ENCODE data around the gene LMOD1. TPM values are rescaled to one million over a fixed set of nuclear protein-coding genes. Genes with fewer than 3 reads are reported as not detected.
"Not testable (repeated sequence)": the region's sequence is repeated elsewhere in the genome, so short reads cannot be mapped to it uniquely, and the experiment has no call there.

LMOD1 gene
- polyA plus RNA-seq, 3 donors = not detected

DNA sequence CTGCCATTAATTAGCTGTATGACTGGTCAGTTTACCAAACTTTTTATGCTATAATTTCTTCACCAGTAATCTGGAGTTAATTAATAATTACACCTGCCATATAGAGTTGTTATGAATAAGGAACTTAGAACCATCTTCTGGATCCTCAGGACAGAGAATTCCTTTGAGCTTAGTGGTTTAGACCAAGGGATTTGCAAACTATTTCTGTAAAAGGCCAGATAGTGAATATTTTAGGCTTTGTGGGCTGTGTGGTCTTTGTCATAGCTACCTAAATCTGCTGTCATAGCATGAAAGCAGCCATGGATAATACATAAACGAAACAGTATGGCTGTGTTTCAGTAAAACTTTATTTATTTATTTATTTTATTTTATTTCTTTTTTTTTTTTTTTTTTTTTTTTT is 17.9 kb upstream of the LMOD1 start:
- WGBS (ENCODE audit: insufficient coverage) = no CpG with 5 or more reads among the region's 1 CpG
- intact Hi-C loops (cut with micrococcal nuclease) = loop anchor here in 1 of 2 donors (5.0 kb wide), 1 partner anchor 72 kb away; no protein-coding TSS in a partner anchor
- no peak for DNase-seq
- Histone ChIP-seq H3K36me3 (replicated peaks in 1 of 2; ENCODE audit: control insufficient read depth in 1 of 2, insufficient read depth in 2 of 2, low read length in 2 of 2) (peaks cover 73 to 90% of the 10 kb centered on the region in 2 donors), H4K20me1 (ENCODE audit: insufficient read depth, low read length) (peaks cover 9% of the 10 kb centered on the region), H3K27ac (ENCODE audit: low read depth in 1 of 2, low read length in 2 of 2) (no peak overlapping the region), H3K27me3 (ENCODE audit: control insufficient read depth in 2 of 2, insufficient read depth in 2 of 2, low read length in 2 of 2) (no peaks in the 10 kb centered on the region), H3K4me2 (replicated peaks; ENCODE audit: extremely low read depth, low read length, poor library complexity, severe bottlenecking) (no peak overlapping the region), H3K79me2 (ENCODE audit: insufficient read depth, low read length) (peaks cover 5% of the 10 kb centered on the region), H3K9me3 (replicated peaks in 1 of 2; ENCODE audit: control insufficient read depth in 1 of 2, insufficient read depth in 1 of 2, low read length in 2 of 2) (no peaks in the 10 kb centered on the region), H2AFZ (ENCODE audit: insufficient read depth, low read depth, low read length, poor library complexity, severe bottlenecking) (no peak overlapping the region), H3K4me3 (replicated peaks in 1 of 3; ENCODE audit: low read depth in 2 of 3, low read length in 3 of 3) (no peak overlapping the region), H3K4me1 (ENCODE audit: control insufficient read depth in 1 of 2, insufficient read depth in 2 of 2, low read length in 2 of 2) (no peaks in the 10 kb centered on the region), H3K9ac (ENCODE audit: insufficient read depth, low read length, poor library complexity, severe bottlenecking) (no peak overlapping the region)
- no peaks in the 10 kb centered on the region for H3K27me3 Mint-ChIP-seq (ENCODE audit: low read depth in 3 of 3)
- no peak overlapping the region for H3K4me3 Mint-ChIP-seq
- H3K4me1 Mint-ChIP-seq = no peaks in the 10 kb centered on the region
- TF ChIP-seq, protein P1, sequence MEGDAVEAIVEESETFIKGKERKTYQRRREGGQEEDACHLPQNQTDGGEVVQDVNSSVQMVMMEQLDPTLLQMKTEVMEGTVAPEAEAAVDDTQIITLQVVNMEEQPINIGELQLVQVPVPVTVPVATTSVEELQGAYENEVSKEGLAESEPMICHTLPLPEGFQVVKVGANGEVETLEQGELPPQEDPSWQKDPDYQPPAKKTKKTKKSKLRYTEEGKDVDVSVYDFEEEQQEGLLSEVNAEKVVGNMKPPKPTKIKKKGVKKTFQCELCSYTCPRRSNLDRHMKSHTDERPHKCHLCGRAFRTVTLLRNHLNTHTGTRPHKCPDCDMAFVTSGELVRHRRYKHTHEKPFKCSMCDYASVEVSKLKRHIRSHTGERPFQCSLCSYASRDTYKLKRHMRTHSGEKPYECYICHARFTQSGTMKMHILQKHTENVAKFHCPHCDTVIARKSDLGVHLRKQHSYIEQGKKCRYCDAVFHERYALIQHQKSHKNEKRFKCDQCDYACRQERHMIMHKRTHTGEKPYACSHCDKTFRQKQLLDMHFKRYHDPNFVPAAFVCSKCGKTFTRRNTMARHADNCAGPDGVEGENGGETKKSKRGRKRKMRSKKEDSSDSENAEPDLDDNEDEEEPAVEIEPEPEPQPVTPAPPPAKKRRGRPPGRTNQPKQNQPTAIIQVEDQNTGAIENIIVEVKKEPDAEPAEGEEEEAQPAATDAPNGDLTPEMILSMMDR (IDR thresholded peaks at IDR 0.05) = no peak
- H3K36me3 Mint-ChIP-seq = peaks cover 66 to 90% of the 10 kb centered on the region in 2 donors
- H3K9me3 Mint-ChIP-seq = no peaks in the 10 kb centered on the region
- H3K27ac Mint-ChIP-seq = no peak overlapping the region

DNA sequence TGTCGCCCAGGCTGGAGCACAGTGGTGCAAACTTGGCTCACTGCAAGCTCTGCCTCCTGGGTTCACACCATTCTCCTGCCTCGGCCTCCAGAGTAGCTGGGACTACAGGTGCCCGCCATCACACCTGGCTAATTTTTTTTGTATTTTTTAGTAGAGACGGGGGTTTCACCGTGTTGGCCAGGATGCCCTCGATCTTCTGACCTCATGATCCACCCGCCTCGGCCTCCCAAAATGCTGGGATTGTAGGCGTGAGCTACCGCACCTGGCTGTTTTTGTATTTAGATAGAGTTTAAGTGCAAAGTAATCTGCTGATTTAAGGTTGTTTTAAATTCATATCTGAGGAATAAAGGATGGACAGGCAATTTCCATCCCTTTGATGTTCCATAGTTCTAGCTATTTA is 16.0 kb upstream of the LMOD1 start:
- not testable (repeated sequence) for H3K4me3 Mint-ChIP-seq; H3K4me2 ChIP-seq (replicated peaks; ENCODE audit: extremely low read depth, low read length, poor library complexity, severe bottlenecking); DNase-seq; H3K9me3 Mint-ChIP-seq; H3K4me1 Mint-ChIP-seq; H3K4me1 ChIP-seq (ENCODE audit: control insufficient read depth in 1 of 2, insufficient read depth in 2 of 2, low read length in 2 of 2); H3K27ac Mint-ChIP-seq; H3K9ac ChIP-seq (ENCODE audit: insufficient read depth, low read length, poor library complexity, severe bottlenecking); H2AFZ ChIP-seq (ENCODE audit: insufficient read depth, low read depth, low read length, poor library complexity, severe bottlenecking); H4K20me1 ChIP-seq (ENCODE audit: insufficient read depth, low read length); H3K4me3 ChIP-seq (replicated peaks in 1 of 3; ENCODE audit: low read depth in 2 of 3, low read length in 3 of 3); H3K27me3 Mint-ChIP-seq (ENCODE audit: low read depth in 3 of 3); H3K27me3 ChIP-seq (ENCODE audit: control insufficient read depth in 2 of 2, insufficient read depth in 2 of 2, low read length in 2 of 2); H3K9me3 ChIP-seq (replicated peaks in 1 of 2; ENCODE audit: control insufficient read depth in 1 of 2, insufficient read depth in 1 of 2, low read length in 2 of 2); H3K27ac ChIP-seq (ENCODE audit: low read depth in 1 of 2, low read length in 2 of 2)
- peaks cover 72 to 90% of the 10 kb centered on the region in 2 donors for H3K36me3 ChIP-seq (replicated peaks in 1 of 2; ENCODE audit: control insufficient read depth in 1 of 2, insufficient read depth in 2 of 2, low read length in 2 of 2)
- H3K36me3 Mint-ChIP-seq = peaks cover 65 to 90% of the 10 kb centered on the region in 2 donors
- WGBS (ENCODE audit: insufficient coverage) = 100% methylated on average over 9 of the region's 10 CpGs
- intact Hi-C loops (cut with micrococcal nuclease) = loop anchor here in 1 of 2 donors (5.0 kb wide), 1 partner anchor 70 kb away; no protein-coding TSS in a partner anchor
- H3K79me2 ChIP-seq (ENCODE audit: insufficient read depth, low read length) = peaks cover 14% of the 10 kb centered on the region

All from CD14-positive monocyte (primary cell).